ENCODE data around the gene RABL6.
"Not testable (repeated sequence)": the region's sequence is repeated elsewhere in the genome, so short reads cannot be mapped to it uniquely, and the experiment has no call there.

Gene RABL6

DNA sequence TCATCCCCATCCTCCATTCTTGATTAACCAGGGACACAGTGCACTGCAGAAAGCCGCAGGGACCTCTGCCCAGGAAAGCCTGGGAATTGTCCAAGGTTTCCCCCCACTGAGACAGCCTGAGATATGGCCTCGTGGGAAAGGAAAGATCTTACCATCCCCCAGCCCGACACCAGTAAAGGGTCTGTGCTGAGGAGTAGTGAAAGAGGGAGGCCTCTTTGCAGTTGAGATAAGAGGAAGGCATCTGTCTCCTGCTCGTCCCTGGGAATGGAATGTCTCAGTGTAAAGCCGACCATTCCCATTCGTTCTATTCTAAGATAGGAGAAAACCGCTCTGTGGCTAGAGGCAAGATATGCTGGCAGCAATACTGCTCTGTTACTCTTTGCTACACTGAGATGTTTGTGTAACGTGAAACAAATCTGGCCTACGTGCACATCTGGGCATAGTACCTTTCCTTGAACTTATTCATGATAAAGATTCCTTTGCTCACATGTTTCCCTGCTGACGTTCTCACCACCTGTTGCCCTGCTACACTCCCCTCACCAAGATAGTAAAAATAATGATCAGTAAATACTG, 10.9 kb upstream of the RABL6 start:
- not testable (repeated sequence) for DNase-seq

- no peak for DNase-seq
These were observed 9.1 kb upstream of the RABL6 start for GRCh38 chr9:136798708-136799078.

- DNase-seq, result no peak
These were observed 8.5 kb upstream of the RABL6 start for GRCh38 chr9:136799079-136799853.

DNA sequence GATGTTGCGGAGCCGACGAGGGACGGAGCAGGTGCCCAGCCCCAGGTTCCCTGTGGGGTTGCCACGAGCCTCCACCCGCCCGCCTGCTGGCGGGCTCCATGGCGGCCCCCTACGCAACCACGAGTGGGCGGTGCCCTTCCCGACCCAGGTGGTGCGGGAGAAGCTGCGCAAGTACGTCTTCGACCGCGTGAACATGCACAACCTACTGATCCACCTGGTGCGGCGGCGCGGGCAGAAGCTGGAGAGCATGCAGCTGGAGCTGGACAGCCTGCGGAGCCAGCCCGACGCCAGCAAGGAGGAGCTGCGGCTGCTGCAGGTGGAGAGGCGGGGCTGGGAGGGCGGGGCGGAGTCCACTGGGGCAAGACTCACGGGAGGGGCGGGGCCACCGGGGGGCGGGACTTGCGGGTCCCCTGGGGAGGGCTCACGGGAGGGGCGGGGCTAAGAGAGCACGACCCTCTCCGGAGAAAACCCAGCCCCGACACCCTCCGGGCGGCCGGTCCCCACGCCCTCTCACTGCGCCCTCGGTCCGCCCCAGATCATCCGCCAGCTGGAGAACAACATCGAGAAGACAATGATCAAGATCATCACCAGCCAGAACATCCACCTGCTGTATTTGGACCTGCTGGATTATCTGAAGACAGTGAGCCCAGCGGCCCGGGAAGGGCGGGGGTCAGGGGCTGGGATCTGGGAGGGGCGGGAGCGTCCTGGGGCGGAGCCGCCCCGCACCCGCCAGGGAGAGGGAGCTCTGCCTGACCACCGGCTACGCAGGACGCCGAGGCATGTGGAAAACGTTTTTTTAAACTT, 7.7 kb upstream of the RABL6 start:
- DNase-seq, result peak; percentile 84 to 92 (median 86)

DNA sequence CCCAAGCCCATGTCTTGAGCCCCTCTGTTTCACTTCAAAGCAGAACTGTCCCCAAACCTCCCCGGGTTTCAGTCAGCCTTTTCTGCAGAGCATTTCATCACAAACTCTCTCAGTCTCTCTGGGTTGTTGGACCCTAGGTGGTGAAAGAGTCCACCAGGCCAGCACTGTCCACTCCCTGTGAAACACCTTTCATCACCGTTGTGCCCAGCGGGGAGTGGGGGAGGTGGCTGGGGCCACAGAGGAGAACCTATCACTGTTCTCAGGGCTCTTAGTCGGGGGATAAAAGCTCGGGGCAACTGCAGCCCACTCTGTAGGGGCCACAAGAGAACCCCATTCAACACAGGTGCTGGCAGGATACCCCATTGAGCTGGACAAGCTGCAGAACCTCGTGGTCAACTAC, 5.4 kb upstream of the RABL6 start:
- DNase-seq, result no peak

DNA sequence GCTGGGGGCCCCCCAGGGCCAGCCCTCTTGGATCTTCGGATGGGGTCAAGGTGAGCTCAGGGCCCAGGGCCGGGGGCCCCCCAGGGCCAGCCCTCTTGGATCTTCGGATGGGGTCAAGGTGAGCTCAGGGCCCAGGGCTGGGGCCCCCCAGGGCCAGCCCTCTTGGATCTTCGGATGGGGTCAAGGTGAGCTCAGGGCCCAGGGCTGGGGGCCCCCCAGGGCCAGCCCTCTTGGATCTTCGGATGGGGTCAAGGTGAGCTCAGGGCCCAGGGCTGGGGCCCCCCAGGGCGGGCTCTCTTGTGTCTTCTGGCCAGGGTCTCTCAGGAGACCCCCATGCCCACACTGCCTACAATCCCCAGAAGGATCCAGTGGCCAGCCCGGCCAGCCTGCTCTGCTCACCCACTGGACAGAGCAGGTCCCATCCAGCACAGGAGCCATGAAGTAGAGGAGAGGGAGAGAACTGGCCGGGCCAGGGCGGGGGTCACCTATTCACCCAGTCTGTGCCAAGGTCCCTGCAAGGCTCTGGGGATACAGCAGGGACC, 4.7 kb upstream of the RABL6 start:
- DNase-seq, result not testable (repeated sequence)

GRCh38 chr9:136803551-136804508, 3.9 kb upstream of the RABL6 start:
- DNase-seq, result no peak

GRCh38 chr9:136804509-136805206, 3.1 kb upstream of the RABL6 start:
- no peak for DNase-seq

DNA sequence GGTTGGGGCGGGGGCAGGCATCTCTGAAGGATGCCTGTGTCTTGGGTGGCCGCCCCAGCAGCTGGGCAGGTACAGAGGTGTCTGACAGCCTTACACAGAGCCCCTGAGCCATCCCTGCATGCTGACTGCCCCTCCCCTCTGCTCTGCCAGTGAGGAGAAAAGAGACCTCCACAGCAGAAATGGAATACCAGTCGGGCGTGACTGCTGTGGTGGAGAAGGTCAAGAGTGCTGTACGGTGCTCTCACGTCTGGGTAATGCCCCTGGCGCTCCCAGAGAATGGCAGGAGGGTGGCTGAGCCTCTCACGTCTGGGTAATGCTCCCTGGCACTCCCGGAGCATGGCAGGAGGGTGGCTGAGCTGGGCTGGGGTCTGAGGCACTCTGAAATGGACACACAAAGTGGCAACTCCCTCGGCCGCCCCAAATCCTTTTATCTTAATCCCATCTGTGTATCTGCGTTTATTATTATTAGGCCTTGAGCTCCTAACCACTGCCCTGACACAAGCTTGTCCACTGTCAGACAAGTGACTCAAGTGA, 2.5 kb upstream of the RABL6 start:
- no peak for DNase-seq

DNA sequence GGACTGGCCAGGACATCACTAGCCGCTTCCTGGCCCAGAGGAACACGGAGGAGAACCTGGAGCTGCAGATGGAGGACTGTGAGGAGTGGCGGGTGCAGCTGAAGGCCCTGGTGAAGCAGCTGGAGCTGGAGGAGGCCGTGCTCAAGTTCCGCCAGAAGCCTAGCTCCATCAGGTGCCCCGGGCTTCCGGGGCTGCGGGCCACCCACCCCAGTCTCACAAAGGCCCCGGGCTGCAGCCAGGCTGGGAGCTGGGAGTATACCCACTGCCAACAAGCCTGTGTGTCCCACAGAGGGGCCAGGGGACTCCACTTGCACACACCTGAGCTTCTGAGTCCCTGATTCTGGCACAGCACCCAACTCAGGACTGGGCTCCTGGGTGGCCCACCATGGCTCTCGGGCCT, 1.7 kb upstream of the RABL6 start:
- DNase-seq, result no peak

- DNase-seq, result no peak
These were observed 1.0 kb upstream of the RABL6 start for GRCh38 chr9:136806631-136807201.

- peak in 2 of 5 donors; percentile 37 to 47 for DNase-seq
These were observed 492 bp downstream of the RABL6 start for GRCh38 chr9:136808075-136808805.

GRCh38 chr9:136808806-136809158, 1.0 kb downstream of the RABL6 start:
- no peak for DNase-seq

- DNase-seq, result no peak
These were observed 7.1 kb downstream of the RABL6 start for GRCh38 chr9:136814725-136815421.

- no peak for DNase-seq
These were observed 7.7 kb downstream of the RABL6 start for GRCh38 chr9:136815422-136815782.

GRCh38 chr9:136820971-136821825, 13.4 kb downstream of the RABL6 start:
- no peak for DNase-seq

DNA sequence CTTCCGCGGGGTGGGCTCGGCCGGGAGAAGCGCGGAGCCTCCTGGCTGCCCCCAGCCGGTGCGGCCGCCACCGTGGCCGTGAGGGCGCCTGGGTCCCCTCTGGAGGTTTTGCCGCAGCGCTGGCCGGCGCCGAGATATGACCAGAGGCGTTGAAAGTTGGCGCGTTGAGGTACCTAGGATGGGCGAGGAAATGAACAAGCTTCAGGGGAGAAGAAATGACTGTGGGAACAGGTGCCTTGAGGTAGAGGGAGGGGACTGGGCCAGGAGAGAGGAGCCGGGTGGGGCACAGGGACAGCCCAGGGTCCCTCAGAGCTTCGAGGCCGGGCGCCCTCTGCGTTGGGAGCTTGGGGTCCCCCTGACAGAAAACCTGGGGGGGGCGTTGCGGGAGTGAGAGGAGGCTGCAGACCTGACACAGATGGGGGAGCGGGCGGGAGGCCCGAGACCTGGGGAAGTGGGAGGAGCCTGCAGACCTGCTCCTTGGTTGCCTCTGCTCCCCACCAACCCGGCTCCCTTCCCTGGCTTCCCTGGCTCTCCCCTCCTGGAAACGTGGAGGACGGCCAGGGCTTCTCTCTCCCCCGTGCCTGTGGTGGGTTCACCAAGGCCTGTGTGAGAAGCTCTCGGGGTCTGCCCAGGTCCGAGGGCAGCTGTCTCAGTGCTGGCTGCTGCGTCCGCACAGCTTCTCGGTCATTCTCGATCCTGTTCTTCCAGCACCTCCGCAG, 14.2 kb downstream of the RABL6 start:
- DNase-seq, result no peak

All from T-helper 1 cell (primary cell).